ENCODE results near the gene CMBL.
"Not testable (repeated sequence)": the region's sequence is repeated elsewhere in the genome, so short reads cannot be mapped to it uniquely, and the experiment has no call there.

The CMBL gene

GRCh38 chr5:10307206-10308148 is at the start of gene CMBL:
TSS of gene CMBL (minus strand) at chr5:10307902. CDS start at chr5:10290762, 17,140 bp downstream.
- DNase-seq (ENCODE audit: low spot score), result peak; percentile 75

- DNase-seq (ENCODE audit: low spot score), result no peak
Observed at GRCh38 chr5:10355071-10355889, 47.6 kb upstream of the CMBL start.

DNA sequence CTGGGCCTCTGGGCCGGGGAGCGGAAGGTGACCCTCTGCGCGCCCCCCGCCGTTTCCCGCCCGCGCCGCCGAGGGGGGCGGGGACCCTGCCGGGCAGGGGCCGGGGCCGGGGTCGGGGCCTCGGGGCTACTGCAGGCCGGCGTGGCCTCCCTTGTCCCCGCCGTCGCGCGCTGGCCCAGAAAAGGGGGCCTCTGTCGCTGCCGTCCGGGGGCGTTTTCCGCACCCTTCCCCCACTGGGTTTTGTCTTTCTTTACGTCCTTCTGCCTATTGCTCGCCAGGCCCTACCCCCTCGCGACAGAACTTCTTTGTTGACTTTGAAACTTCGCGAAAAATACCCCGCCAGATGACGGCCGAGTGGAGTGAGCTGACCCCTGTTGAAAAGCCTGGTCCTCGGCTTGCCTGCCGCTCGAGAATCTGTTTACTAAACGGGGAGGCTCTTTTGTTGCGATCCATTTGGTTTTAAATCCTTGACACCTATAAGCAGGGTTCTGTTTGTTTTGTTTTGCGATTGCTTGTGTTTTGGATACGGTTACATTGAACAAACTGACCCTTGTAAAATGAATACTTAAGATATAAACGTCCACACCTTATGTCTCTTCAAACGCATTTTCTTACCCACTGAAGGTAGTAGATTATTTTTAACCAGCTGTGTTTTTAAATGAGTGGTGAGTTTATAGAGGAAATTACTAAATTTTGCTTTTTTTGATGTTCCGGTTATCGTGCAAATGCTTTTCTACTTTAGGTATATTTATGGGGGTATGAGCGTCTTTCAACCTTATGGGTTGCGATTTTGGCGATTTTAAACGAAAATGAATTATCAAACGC is 46.6 kb upstream of the CMBL start:
- DNase-seq (ENCODE audit: low spot score), result peak; percentile 82

DNA sequence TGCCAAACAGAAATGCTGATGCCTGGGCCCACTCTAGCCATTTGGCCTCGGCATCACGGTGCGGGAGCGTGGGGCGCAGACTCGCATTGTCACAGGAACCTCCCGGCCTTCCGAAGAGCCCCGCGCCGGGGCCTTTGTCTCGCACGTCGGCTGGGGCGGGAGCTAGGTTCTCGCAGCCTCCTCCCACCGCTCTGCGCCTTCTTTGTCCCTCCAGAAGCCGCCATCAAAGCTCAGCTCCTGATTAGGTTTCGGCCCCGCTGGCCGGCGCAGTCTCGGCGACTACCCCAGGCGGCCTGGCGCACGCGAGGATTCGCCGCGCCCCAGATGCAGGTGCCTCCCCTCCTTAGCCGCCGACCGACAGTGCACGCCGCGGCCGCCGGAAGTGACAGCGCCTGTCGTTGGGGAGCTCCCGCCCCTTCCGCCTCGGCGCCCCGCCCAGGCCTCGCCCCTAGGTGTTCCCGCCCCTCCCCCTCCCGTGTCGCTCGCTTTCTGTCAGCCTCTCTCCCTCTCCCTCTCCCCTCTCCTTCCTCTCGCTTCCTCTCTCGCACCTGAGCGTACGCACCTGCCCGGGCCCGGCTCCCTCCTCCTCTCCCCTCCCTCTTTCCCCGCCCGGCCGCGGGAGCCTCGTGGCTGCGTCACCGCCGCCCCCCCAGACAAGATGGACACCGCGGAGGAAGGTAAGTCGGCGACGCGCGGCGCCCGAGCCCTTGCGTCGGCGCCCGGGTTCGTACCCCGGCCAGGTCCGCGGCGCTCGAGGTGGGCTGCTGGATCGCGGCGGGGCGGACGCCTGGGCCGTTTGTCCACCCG is 45.7 kb upstream of the CMBL start, which contains the start of gene MARCHF6:
Gene MARCHF6, plus strand, starts transcription at position 455 of the 807 bp plus-strand sequence. Its CDS starts 204 bp downstream, at position 659.
- DNase-seq (ENCODE audit: low spot score), result peak; percentile 97

DNA sequence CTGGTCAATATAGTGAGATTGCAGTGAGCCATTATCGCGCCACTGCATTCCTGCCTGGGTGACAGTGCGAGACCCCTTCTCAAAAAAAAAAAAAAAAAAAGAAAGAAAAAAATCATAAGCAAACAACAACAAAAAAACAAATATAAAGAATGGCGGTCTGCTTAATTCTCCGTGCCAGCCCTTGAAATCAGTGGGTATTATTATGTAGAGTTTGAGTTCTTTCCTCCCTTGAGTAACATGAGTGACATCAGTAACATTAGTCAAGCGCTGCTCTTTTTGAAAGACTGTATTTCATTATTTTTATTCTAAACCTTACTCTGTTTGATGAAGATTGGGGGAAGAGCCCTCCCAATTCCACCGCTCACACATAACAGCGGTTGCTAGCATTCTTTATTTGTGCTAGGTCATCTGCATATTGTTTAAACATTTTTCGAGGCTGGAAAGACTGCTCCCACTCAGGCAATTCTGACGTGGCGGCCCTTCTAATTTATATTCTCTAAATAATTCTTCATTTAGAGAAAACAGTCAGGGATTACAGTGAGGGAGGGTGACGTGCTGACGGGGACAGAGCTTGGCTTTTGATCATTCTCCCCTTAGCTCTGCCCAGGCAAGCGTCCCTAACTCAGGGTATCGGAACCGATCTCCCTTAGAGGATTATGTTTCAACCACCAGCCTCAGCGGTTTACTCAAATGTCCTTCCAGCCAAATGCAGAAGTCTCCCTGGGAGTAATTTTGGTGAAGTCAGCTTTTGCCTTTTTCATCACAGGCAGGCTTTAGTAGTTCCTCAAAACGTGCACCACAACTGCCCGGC is 44.9 kb upstream of the CMBL start:
- DNase-seq (ENCODE audit: low spot score), result no peak

DNA sequence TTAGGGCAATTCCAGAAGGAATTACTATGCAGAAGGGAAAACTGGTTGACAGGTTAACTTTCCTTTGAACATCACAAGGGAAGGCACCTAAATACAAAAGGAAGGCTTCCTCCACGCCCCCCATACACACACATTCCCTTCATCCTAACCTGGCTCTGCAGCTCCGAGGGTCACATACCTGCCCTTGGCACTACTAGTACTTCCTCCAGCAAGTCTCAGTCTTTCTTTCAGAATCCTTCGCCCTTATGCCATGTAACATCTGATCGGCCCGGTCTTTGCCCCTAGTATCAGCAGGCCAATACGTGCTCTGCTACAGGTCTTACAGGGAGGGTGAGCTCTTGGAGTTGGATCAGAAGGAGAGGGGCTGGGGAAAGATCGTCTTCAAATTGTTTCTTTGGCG is 44.2 kb upstream of the CMBL start:
- no peak for DNase-seq (ENCODE audit: low spot score)

DNA sequence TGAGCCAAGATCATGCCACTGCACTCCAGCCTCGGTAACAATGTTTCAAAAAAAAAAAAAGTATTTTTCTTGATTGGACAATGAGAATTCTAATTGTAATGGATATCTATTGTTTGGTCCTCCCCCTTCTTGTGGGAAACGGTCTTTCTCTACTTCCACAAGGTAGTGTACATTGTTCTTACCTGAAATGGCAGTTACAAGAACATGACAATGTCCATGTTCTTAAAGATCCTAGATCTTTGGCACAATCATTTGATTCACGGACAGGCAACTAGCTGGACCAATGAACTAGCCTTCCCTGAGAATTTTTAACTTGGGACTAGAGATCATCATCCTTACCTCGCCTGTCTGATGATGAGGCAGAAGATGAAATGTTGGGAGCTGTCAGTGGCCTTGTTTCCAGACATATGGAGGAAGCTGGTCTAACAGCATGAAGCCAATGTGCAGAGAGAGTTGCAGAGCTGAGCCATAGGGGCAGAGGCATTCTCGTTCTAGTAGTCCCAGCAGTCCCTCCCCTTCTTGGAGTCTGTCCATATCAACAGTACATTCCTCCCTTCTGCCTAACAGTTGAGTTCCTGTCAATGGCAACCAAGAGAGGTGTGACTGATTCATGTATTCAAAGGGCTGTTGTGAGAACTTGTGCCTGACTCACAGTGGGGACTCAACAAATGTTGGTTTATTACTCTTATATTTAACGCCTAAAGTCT is 43.6 kb upstream of the CMBL start:
- DNase-seq (ENCODE audit: low spot score), result no peak

DNA sequence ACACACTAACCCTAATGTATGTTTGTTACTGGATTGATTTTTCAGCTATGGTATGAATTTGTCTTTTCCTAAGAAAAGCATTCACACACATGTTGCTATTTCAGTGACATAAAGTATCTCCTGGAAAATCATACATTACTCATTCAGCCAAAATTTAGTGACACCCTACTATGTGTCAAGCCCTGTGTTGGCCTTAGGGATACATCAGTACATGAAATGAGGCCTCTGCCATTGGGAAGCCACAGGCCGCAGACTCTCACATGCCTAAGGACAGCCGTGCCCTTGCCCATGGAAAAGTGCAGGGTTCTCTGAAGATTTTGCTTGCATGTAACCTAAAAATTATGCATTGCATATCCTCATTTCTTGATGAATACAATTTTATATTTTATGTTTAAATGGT is 40.6 kb upstream of the CMBL start:
- DNase-seq (ENCODE audit: low spot score), result no peak

DNA sequence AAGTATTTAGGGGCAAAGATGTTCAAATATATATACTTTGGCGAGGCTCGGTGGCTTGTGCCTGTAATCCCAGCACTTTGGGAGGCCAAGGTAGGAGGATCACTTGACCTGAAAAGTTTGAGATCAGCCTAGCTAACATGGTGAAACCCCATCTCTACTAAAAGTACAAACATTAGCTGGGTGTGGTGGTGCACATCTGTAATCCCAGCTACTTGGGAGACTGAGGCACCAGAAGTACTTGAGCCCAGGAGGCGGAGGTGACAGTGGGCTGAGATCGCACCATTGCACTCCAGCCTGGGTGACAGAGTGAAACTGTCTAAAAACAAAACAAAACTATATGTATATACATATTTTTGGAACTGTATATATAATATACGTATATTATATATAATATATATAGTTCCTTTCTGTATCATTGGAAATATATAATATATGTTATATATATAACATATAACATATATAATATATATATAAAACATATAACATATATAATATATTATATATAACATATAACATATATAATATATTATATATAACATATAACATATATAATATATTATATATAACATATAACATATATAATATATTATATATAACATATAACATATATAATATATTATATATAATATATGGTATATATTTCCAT is 36.9 kb upstream of the CMBL start:
- DNase-seq (ENCODE audit: low spot score), result not testable (repeated sequence)

DNA sequence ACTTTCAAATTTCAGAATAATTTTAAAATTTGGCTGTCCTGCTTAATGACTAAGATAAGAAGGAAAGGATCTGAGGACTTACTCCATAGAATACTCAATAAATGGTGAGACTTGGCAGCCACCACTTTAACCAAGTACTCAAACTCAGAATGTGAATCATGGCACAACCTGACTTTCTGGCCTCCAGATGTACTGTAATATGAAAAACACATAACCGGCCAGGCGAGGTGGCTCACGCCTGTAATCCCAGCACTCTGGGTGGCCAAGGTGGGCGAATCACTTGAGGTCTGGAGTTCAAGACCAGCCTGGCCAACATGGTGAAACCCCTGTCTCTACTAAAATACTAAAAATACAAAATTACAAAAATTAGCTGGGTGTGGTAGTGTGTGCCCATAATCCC is 35.8 kb upstream of the CMBL start:
- DNase-seq (ENCODE audit: low spot score), result no peak

- DNase-seq (ENCODE audit: low spot score), result no peak
Observed at GRCh38 chr5:10339958-10340357, 32.3 kb upstream of the CMBL start.

- no peak for DNase-seq (ENCODE audit: low spot score)
Observed at GRCh38 chr5:10339058-10339811, 31.5 kb upstream of the CMBL start.

- no peak for DNase-seq (ENCODE audit: low spot score)
Observed at GRCh38 chr5:10338686-10339057, 31.0 kb upstream of the CMBL start.

GRCh38 chr5:10337986-10338385 is 30.3 kb upstream of the CMBL start:
- DNase-seq (ENCODE audit: low spot score), result no peak

DNA sequence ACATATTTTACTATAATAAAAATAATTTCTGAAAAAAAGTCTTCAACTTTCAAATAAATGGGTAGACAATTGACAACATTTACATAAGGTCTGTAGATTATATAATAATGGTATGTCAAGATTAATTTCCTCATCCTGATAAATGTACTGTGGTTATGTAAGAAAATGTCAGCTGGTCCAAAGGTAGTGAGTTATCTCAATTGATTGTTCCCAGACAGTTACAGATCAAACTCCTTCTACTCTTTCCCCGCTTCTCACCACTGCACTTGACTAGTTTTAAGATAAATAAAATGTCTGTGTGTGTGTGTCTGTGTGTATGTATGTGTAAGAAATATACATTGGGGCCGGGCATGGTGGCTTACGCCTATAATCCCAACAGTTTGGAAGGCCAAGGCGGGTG is 29.4 kb upstream of the CMBL start:
- DNase-seq (ENCODE audit: low spot score), result no peak

DNA sequence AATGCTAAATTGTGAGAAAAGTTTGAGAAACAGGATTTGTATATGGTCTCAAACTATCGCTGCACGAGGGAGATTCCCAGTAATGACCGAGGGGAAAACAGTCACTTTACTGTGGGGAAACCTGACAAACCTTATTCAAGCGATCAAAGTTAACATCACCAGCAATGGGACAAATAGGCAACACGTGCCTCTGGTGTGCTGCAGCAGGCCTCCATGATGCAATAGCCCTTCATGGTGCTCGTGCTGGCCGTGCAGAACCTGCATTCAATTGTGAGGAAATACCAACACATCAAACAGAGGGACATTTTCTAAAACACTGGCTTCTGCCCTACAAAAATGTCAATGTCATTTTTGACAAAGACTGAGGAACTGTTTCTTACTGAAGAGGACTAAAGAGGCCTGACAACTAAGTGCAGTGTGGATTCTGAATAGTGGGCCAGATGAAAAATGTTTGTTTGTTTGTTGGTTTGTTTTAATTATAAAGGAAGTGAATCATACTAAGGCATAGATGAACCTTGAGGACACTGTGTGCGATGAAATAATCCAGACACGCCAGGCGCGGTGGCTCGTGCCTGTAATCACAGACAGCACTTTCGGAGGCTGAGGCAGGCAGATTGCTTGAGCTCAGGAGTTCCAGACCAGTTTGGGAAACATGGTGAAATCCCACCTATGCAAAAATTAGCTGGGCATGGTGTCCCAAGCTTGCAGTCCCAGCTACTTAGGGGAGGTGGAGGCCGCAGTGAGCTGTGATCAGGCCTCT is 28.2 kb upstream of the CMBL start:
- no peak for DNase-seq (ENCODE audit: low spot score)

GRCh38 chr5:10334831-10335230 is 27.1 kb upstream of the CMBL start:
- DNase-seq (ENCODE audit: low spot score), result no peak

Measured in left forelimb (tissue), 1 donor.